HepG2 (cell line): ENCODE results near the gene VIPR1.

Experiments used
- ATF4 ChIP-seq, 2 experiments: fragments of 450-650 bp in 1 of 2; sonication (generic) in 1 of 2; formaldehyde crosslinking; IDR thresholded peaks; 2 replicates each; pipeline versions ENCODE4 v1.5.0 to v1.8.0; 2020 to 2022; ENCODE audit warnings: mild to moderate bottlenecking in 1 of 2, missing genetic modification reagents in 1 of 2
- BCL3 ChIP-seq: sonication (generic); formaldehyde crosslinking; IDR thresholded peaks from 2 replicates; pipeline ENCODE4 v1.5.1; 2020; ENCODE audit warnings: mild to moderate bottlenecking, missing genetic modification reagents, moderate library complexity
- EZH2 ChIP-seq: conservative IDR thresholded peaks from 2 replicates; pipeline ENCODE4 v1.6.1; 2012; ENCODE audit warnings: mild to moderate bottlenecking, low read depth, low read length, moderate library complexity
- FOXM1 ChIP-seq: sonication (generic); formaldehyde crosslinking; IDR thresholded peaks from 2 replicates; pipeline ENCODE4 v1.5.0; 2020; ENCODE audit warnings: missing genetic modification reagents
- HDAC2 ChIP-seq: sonication (generic); formaldehyde crosslinking; IDR thresholded peaks from 2 replicates; pipeline ENCODE4 v1.4.0; 2020; ENCODE audit warnings: missing genetic modification reagents
- HNF4A ChIP-seq: sonication (generic); formaldehyde crosslinking; IDR thresholded peaks from 2 replicates; pipeline ENCODE4 v1.4.0; 2020; ENCODE audit warnings: missing genetic modification reagents
- HNRNPUL1 ChIP-seq: fragments of 200-400 bp; formaldehyde crosslinking; IDR thresholded peaks from 2 replicates; pipeline ENCODE4 v1.6.1; 2017; ENCODE audit warnings: low read depth, mild to moderate bottlenecking, low read length, moderate library complexity
- KAT2B ChIP-seq: fragments of 150-350 bp; IDR thresholded peaks from 2 replicates; pipeline ENCODE4 v1.6.1; 2014; ENCODE audit warnings: low read depth, low read length, borderline replicate concordance
- POLR2A ChIP-seq, 2 experiments: IDR thresholded peaks; 2 replicates each; pipeline ENCODE4 v1.6.1; 2011; ENCODE audit warnings: low read depth in 2 of 2, low read length in 2 of 2, mild to moderate bottlenecking in 1 of 2, moderate library complexity in 1 of 2; ENCODE audit not compliant: insufficient read depth in 1 of 2
- RNF219 ChIP-seq: sonication (generic); formaldehyde crosslinking; IDR thresholded peaks from 2 replicates; pipeline ENCODE4 v1.5.0; 2020; ENCODE audit warnings: mild to moderate bottlenecking, missing genetic modification reagents
- YEATS2 ChIP-seq: sonication (generic); formaldehyde crosslinking; IDR thresholded peaks from 2 replicates; pipeline ENCODE4 v1.4.0; 2020; ENCODE audit warnings: missing genetic modification reagents, borderline replicate concordance
- YY1 ChIP-seq: IDR thresholded peaks from 2 replicates; pipeline ENCODE4 v1.6.1; 2011; ENCODE audit warnings: low read length, low read depth, moderate library complexity, mild to moderate bottlenecking; ENCODE audit not compliant: insufficient read depth, insufficient replicate concordance

GRCh38 chr3:42552830-42553229 is 50.4 kb downstream of the VIPR1 start:
- TF ChIP-seq ATF4 (CRISPR knock-in tag; IDR thresholded peaks at IDR 0.05) (no peak), RNF219 (CRISPR knock-in tag) (no peak), BCL3 (CRISPR knock-in tag) (no peak), HDAC2 (CRISPR knock-in tag) (no peak), YEATS2 (CRISPR knock-in tag) (no peak), POLR2A (IDR thresholded peaks at IDR 0.05; ENCODE audit: insufficient read depth in 1 of 2, low read depth in 2 of 2, low read length in 2 of 2) (no peak), YY1 (no peak), KAT2B (no peak), EZH2 (no peak), HNF4A (CRISPR knock-in tag) (no peak), FOXM1 (CRISPR knock-in tag) (no peak), HNRNPUL1 (no peak)
